Glomerular endothelial cell (primary cell): Measurements from ENCODE around the gene TCERG1L. TPM values are rescaled to one million over a fixed set of nuclear protein-coding genes. Genes with fewer than 3 reads are reported as not detected.

Experiments used
- DNase-seq: peaks from one replicate; pipeline ENCODE4 v3.0.0-alpha.2; 2011; ENCODE audit warnings: low read depth, low spot score; ENCODE audit errors: extremely low read depth
- total RNA-seq: library from RNA; depleted of rRNA; stranded (reverse); fragments of >200 nt; gene quantifications from 2 replicates; pipeline ENCODE4 v1.2.3, GENCODE V29; 2015

TCERG1L gene
- total RNA-seq, 1 donor from 2014 or later, result not detected

DNA sequence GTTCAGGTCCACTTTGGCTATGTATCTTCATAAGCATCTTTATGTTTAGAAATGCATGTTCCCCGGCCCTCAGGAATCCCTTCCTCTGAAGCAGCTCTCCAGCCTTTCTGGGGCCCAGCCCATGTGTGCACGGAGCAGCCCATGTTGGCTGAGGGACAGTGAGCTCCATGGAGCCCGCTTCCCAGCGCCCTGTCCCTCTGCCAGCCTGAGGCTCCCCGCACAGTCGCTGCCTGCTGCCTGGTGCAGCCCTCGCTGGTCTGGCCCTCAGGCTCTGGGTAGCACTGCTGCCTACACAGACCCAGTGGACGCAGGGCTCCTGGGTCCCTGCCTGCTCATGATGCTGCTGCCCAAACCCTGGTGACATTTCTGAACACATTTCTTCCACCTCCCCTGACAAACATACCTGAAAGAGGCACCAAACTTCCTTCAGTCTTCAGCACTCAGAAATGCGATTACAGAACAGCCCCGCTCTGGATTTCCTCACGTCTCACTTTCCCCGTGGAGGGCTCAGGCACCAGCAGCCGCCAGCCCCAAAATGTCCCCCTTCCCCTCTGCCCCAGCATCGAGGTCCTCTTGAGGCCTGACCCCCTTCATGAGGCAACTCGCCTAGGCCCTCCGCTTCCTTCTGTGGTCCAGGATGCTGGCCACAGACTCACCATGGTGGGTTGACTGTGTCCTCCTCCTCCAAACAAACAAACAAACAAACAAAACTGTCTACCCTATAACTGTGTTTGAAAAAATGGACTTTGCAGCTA lies 5.0 kb upstream of the TCERG1L start:
- no peak for DNase-seq

DNA sequence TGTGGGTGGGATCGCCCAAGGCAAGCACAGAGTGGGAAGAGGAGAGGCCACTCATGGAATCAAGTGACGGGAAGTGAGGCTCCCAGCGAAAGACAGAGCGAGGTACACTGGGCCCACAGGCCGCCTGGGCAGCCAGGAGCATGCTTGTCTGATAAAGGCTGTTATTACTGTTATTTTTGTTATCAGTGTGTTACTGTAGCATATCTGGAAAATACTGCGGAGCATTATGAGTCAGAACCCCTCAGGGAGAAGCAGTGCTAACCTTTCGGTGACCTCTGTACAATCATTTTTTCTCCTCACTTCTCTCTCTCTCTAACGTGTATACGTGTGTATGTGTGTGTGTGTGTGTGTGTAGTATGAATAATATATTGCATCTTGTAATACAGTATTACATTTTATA lies 3.8 kb upstream of the TCERG1L start:
- no peak for DNase-seq

DNA sequence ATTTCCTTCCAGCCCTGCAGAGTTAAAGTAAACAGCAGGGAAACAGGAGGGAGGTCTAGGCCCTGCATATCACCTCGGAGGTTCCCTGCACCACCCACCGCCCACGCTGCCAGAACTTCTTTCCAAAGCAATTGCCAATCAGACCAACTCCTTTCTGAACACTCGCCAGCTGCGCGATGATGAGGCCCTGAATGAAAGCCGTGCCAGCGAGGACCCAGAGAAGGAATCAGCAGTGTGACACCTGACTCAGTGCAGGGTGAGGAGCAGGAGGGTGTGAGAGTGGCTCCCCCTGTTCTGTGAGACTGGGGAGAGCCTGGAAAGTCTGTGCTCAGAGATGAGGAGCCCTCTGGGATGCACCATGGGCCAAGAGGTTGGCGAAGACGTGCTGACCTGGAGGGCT lies 3.3 kb upstream of the TCERG1L start:
- DNase-seq, result no peak

DNA sequence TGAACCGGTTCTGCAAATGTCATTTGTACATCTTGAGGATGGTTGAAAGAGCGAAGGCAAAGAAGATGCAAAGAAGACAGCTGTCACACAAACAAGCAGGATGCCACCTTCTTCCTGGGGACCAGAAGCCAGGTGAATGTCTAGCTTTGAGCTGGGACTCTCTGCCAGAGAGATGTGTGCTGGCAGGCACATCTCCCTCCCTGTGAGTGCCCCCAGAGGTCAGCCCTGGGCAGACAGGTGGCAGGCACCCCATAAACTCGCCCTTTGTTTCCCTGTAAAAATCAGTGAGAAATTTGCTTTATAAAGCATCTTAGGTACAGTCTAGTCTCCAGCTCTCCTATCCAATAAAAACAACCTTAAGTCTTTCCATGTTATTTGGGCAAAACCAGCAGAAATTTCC lies 2.6 kb upstream of the TCERG1L start:
- DNase-seq, result no peak

DNA sequence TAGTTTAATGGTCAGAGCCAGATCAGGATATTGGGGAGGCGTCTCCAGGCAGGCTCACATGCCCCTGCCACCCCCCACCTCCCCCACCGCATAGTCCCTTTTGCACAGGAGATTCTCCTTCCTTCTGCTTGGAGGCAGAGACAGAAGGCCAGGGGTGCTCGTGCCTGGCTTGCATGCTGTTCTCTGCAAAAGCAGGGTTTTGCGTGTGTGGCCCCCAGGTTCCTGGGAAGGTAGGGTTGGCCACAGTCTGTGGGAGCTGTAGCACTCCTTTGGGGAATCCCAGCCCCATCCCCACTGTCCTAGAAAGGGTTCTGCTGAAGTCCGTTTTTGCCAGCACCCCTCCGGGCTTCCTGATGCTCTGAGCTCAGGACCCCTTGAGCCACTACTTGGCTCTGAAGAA lies 1.9 kb upstream of the TCERG1L start:
- DNase-seq, result no peak

DNA sequence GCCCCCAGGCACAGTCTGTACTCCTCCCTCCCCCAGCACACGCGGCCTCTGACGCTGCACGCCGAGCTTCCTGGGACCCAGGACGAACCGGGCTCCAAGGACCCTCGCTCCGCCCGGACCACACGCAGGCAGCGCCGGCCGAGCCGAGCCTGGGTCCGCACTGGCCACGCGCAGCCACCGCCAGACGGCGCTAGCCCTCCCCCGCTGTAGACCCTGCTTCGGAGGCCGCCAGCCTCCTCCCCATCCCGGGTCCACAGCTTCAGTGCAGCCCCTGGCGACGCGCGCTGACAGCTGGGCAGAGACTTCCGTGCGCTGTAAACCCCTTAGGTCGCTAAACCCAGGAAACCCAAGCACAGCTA lies 936 bp upstream of the TCERG1L start:
- no peak for DNase-seq

DNA sequence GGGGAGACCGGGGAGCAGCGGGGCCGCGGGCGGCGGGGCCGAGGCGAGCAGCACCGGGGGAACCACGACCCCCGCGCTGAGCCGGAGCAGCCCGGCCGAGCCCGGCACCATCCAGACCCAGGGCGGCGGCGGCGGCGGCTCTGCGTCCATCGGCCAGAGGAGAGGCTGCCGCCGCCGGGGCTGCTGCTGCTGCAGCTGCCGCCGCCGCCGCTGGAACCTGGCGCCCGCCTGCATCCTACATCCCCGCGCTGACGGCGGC lies 190 bp downstream of the TCERG1L start:
- no peak for DNase-seq

DNA sequence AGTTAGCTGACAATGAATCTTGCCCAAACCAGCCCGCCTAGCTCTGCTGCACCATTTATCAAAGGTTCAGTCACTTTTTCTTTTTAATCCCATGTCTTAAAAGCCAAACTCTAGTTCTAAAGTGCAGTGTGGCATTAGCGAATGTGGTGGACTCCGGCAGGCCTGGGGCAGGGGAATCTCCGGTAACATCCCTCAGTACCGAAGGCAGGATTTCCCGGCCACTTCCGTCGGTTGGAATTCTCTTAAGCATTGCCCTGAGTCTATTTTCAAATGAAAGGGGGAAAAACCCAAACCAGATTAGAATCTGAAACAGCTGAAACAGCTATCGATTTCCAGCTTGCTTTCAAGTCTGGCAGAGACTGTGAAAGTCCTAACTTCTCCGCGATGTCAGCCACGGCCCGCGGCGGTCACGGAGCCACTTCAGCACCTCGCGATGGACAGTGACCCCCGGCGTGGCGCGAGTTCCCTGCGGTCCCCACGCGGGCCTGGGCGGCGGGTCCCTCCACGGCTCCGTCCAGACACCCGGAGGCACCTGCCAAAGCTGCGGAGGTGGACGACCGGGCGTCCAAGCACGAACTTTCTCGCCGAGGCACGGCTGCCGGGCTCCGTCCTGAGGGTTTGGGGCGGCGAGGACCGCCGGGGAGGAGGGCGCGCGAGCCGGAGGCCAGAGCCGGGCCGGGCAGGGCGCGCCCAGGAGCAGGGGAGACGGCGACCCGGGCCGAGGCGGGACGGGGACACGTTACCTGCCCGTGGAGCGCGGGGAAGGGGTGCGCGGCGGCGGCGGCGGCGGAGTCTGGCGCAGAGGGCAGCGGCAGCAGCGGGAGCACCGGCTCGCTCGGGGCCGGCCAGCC lies 745 bp downstream of the TCERG1L start:
- no peak for DNase-seq

DNA sequence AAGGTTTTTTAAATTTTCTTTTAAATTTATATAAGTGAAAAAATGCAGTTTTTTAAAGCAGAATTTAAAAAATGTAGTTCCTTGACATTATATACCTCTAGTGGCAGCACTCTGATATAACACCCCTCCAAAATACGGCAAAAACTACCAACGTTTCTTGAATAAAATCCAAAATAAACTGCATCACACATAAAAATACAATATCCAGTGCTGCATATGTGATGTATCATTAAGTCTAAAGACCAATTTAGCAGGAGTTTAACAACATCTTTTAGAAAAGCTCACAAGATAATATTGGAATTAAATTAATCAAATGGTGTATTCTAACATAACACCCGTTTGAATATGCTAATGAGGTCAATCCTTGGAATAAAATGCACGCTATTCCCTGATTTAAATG lies 1.4 kb downstream of the TCERG1L start:
- DNase-seq, result no peak

DNA sequence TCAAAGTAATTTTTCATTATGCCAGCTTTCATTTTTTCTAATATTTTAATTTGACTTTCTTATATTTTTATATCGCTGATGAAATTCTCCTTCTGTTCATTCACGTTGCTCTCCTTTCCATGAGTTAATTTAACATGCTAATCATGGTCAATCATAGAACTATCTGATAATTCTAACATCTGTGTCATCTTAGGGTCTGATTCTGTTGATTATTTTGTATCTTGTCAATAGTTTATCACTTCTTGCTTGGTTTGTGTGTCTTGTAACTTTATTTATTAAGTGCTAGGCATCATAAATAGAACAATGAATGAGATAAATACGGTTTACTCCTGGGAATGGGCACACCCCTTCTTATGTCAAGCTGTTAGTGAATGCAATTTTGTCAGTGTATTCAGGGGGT lies 11.0 kb downstream of the TCERG1L start:
- DNase-seq, result no peak

DNA sequence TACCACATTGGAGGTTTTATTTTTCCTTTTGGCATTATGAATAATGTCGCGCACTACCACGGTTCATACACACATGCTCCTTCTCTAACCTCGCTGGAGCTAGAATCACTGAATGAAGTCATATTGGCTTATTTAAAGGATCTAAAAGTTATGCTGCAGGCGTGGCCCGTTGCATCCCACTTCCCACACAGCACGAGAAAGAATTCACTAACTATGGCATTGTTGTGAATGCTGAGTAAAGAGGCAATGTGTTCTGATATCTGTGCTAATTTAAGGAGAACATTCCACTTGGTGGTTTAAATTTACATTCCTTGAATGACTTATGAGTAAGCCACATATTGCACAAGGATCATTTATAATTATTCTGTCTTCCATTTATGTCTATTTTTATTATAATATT lies 20.7 kb downstream of the TCERG1L start:
- no peak for DNase-seq

DNA sequence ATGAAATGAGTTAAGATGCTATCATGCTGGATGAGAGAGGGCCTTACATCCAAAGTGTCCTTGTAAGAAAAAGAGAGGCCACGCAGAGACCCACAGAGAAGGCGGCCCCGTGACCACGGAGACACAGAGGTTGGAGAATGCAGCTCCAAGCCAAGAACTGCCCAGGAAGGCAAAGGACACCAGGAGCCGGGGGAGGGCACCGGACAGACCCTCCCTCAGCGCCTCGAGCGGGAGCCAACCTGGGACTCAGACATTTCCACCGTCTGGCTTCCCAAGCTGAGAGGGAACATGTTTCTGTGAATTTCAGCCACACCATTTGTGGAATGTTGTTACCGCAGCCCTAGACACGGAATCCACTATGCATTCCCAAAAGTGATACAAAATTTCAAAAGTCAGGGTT lies 22.9 kb downstream of the TCERG1L start:
- no peak for DNase-seq

DNA sequence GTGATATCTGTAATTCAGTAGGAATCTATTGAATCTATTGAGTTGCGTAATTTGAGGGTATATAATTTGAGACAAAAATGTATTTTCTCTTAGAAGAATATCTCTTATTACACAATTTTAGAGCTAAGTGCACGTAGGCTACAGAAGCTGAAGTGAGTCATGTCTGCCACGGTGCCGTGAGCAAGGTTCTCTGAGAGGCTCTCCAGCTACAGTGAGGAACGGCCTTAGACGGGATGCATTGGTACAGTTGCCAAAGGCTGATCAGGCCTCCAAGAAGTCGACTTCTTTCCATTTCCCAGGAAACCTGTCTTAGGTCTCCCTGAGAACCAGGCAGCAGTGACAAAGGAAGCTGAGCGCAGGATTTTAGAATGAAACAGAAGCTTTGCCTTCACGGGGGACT lies 28.6 kb downstream of the TCERG1L start:
- DNase-seq, result no peak

DNA sequence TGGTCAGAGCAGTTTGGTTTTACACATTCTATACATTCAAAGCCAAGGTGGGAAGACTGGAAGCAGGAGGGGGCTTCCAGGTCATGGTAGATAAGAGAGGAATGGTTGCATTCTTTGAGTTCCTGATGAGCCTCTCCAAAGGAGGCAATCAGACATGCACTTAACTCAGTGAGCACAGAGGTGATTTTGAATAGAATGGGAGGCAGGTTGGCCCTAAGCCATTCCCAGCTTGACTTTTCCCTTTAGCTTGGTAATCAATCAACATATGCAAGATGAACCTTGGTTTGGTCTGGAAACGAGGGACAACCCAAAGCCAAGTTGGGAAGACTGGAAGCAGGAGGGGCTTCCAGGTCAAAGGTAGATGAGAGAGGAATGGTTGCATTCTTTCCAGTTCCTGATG lies 31.4 kb downstream of the TCERG1L start:
- DNase-seq, result no peak

DNA sequence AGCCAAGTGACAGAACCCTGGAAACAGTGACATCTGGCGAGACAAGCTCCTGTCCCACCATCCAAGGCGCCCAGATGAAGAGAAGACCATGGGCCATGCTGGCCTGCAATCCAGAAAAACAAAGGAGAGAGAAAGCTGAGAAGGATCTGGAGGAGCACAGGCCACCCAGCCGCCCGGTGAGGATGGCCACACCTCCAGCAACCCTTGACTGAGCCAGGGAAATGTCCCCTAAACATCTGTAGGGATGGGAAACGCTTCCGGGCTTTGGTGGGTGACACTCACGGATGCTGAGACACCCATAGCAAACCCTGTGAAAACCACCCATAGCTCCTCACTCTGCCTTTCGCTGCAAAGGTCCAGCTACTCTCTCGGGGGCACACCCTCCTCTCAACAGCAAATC lies 32.0 kb downstream of the TCERG1L start:
- DNase-seq, result no peak

DNA sequence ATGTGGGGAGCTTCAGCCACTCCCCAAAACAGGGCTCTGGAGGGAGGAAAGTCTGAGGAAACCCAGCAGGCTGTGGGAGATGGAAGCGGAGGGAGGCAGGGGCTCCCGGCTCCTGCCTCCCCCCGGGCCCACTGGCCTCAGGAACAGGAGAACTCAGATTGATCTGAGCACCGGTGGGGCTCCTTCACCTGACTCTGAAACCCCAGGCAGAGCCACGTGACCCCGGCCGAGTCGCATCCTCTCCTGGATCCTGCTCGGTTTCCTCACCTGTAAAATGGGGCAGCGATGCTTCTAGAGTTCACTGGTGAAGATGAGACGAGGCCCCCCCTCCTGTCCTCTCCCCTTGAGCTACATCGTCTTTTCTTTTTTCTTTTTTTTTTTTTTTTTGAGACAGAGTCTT lies 33.6 kb downstream of the TCERG1L start:
- DNase-seq, result no peak

DNA sequence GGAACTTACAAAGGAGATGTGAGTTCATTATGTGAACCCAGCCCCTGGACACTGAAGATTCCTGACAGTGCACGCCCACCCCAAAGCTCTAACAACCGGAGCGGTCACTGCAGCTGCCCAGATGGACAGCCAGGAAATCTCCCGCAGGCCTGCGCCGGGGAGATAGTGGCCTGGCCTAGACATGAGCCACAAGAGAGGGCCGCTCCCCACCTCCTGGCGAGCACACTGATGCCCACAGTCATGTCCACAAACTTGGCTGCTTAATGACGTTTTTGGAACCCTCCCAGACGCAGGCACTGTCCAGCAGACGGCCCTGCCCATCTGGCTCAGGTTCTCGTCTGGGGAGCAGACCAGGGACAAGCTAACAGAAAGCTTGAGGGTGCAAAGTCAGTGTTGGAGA lies 34.2 kb downstream of the TCERG1L start:
- no peak for DNase-seq

DNA sequence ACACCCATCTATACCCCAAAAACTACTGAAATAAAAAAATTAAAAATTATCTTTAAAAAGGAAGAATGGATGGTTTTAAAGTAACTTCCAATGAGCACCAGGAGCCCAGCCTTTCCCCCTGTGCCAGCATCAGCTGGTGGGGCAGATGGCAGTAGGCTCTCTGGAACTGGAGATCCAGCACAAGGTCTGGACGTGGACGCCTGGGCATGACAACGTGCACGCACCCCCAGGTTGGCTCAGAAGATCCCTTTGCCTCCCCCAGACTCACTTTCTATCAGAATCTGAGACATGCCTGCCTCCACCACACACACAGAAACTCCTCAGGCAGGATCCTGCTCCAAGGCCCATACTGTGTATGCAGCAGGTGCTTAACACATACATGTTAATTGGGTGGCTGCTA lies 35.8 kb downstream of the TCERG1L start:
- no peak for DNase-seq

DNA sequence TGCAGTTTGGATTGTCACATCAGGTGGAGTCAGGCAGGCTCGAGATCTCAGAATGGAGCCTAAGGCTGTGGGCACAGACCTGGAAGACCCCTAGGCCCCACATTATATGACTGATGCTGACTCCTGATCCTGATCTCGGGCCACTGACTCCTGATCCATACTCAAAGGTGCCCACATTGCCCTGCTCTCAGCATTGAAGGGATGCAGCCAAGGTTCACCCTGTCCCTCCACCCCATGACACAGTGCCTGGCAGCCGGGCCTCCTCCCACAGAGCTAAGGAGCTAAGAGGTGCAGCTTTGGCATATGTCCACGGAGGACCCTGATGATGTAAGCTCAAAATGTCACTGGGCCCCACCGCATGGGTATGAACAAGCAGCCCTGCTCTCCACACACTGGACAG lies 36.6 kb downstream of the TCERG1L start:
- no peak for DNase-seq

DNA sequence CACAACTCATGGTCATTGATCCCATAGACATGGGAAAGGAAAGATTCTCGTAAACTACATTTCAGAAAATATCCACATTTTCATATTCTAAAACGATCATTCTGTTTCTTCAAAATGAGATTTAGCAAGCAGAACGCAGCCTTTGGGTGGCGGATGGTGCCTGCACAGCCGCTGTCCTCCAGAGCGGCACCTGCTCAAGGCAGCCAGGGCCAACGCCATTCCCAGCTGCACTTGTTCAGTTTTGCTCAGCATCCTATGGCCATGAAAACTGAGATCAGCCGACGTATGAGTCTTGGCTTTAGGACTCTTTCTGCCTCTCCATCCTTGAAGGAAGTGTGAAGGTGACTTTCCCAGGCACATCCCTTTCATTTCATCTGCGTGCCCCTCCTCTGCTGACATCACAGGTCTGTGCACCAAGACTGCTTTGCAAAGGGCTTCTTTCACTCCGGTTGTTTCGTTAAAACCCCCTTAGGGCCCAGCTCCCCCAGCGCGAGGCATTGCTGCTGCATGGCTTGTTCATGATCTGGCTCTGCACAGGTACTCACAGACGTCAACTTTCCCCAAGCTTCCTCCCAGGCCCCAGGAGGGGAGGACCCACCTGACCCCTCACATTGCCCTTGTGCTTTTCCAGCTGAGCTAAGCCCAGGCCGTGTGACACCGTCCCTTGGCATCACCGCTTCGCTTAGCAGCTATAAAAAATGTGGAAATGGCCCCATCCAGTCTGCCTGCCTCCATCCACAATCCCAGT lies 37.2 kb downstream of the TCERG1L start:
- no peak for DNase-seq

DNA sequence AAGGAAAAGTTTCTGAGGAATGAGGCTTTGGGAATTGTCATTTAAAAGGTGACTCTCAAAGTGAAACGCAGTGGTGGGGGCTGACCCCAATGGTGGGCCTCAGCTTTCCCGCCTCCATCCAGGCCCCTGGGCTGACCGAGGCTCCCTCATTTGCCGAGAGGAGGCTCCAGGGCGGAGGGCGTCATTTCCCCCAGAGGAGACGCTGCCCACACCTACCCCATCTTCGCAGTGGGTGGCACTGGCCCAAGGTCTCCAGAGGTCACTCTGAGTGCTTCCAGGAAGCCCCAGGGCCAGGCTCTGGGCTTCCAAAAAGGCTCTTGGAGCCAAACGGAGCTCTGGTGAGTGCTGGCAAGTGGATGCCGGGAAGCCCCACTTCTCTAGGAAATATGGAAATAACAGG lies 38.0 kb downstream of the TCERG1L start:
- DNase-seq, result no peak

DNA sequence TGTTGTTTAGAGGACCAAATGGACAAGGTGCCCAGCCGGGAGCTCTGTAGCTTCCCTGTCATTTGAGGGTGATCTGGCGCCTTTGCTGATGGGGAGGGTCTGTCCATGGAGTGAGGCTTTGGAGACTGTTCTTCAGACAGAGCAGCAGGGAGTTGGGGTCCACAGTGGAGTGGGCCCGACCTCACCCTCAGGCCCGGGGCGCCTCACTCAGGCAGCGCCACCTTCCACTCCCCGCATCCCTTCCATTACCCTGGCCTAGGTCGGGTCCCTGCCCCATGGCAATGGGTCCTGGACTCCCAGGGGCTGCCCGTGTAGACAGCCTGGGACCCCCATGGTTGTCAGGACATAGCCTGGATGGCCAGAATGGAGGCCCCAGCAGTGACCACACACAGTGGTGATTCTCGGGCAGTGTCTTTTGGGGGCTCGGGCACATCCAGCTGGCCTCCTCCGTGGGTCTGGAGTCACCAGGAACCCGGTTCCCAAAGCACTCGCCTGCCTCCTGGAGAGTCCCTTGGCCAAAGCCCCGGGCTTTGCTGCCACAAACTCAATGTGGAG lies 38.5 kb downstream of the TCERG1L start:
- no peak for DNase-seq
